Measurements from ENCODE around the gene KMT2C.

GRCh38 chr7:152122540-152122939, 313.3 kb downstream of the KMT2C start:
- TF ChIP-seq EZH2phosphoT487 (IDR thresholded peaks at IDR 0.05; ENCODE audit: insufficient read depth, low read depth) (no peak), EZH2 (IDR thresholded peaks at IDR 0.05; ENCODE audit: insufficient read depth, poor library complexity, severe bottlenecking) (no peak)
